Testis (tissue), 3 donors: ENCODE results near the gene DMBT1. TPM values are rescaled to one million over a fixed set of nuclear protein-coding genes. Genes with fewer than 3 reads are reported as not detected.

ENCODE experiments used
- DNase-seq: peaks from one replicate; pipeline ENCODE4 v3.0.0-alpha.2; 2019
- H3K27ac ChIP-seq, 2 donors: fragments of 200-600 bp; sonication (generic); one replicate each; pipeline ENCODE4 v1.5.1; 2019
- H3K27me3 ChIP-seq: fragments of 200-600 bp; sonication (generic); one replicate; pipeline ENCODE4 v1.5.1; 2019
- H3K36me3 ChIP-seq: fragments of 200-600 bp; sonication (generic); one replicate; pipeline ENCODE4 v1.5.1; 2017; ENCODE audit warnings: low read depth; ENCODE audit errors: missing control alignments
- H3K4me1 ChIP-seq: fragments of 200-600 bp; sonication (generic); one replicate; pipeline ENCODE4 v1.5.1; 2019
- H3K4me3 ChIP-seq, 2 donors: fragments of 200-600 bp; sonication (generic); one replicate each; pipeline ENCODE4 v1.5.1; 2017 to 2019
- H3K9me3 ChIP-seq: fragments of 200-600 bp; sonication (generic); one replicate; pipeline ENCODE4 v1.5.1; 2017
- CTCF ChIP-seq, 3 experiments: fragments of 450-650 bp in 2 of 3; fragments of 200-600 bp in 1 of 3; sonication (generic) in 1 of 3; IDR thresholded peaks; one replicate each; pipeline ENCODE4 v1.5.1; 2016 to 2019; ENCODE audit warnings: antibody characterized with exemption in 3 of 3, mild to moderate bottlenecking in 2 of 3, moderate library complexity in 1 of 3
- POLR2A ChIP-seq: fragments of 450-650 bp; IDR thresholded peaks from one replicate; pipeline ENCODE4 v1.6.1; 2017; ENCODE audit warnings: antibody characterized with exemption, mild to moderate bottlenecking, moderate library complexity
- WGBS, 2 donors: methylation state at CpG; one replicate each; pipeline ENCODE4 v1.1.5; 2018; 5-methylcytosine and 5-hydroxymethylcytosine counted together
- intact Hi-C: fragments of 100-400 bp; cut with DNase I; formaldehyde crosslinking; loops from one replicate; pipeline ENCODE4 v1.15.1; 2023; ENCODE audit warnings: low total_unique reads
- polyA plus RNA-seq: library from polyadenylated mRNA; stranded (reverse); fragments of 350-450 nt; fragmentation: Illumina TruSeq; extraction: RNeasy Lipid Tissue Mini Kit (QIAGEN cat#74804); gene quantifications from one replicate; pipeline ENCODE4 v1.2.3, GENCODE V29; 2014; ENCODE audit warnings: low read depth, low replicate concordance; ENCODE audit not compliant: insufficient read depth
- total RNA-seq, 2 donors: library from RNA; depleted of rRNA; stranded (reverse); fragments of >200 nt; gene quantifications; one replicate each; pipeline ENCODE4 v1.2.3, GENCODE V29; 2016

The DMBT1 gene
- total and polyA plus RNA-seq, 3 donors from 2014 or later, result 0.87 to 2.7 (median 1.2) TPM

DNA sequence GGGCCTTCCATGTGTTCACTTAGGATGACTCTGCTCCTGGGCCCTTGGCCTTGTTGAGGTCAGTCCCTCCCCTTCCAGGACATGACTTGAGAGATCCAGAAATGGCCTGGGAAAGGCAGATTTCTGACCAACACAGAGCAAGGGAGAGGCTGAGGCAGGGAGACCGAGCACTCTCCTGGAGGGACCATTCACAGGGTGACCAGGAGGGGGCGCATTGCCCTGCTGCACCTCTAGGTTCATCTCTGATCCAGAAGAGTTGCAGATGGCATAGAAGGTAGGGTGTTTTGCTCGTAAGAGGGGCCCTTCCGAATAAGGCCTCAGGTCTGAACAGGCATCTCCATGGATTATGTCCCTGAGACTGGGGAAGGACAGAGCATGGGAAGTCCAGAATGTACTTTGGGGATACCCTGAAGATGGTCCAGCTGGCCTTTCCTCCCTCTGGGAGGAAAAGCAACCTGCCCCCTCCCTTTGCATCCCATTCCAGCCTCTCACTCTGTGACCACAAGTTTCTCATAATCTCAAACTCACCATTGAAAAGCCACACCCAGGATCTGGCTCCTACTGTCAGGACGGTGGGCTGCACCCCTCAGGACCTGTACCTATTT lies 6.6 kb downstream of the DMBT1 start:
- Histone ChIP-seq H3K36me3 (no peaks in the 10 kb centered on the region), H3K9me3 (no peaks in the 10 kb centered on the region), H3K4me3 (no peak overlapping the region), H3K4me1 (no peaks in the 10 kb centered on the region), H3K27ac (no peak overlapping the region), H3K27me3 (no peaks in the 10 kb centered on the region)
- intact Hi-C loops, result loop anchor here (5.0 kb wide), 1 partner anchor 270 kb away; no protein-coding TSS in a partner anchor
- TF ChIP-seq POLR2A (no peak), CTCF (IDR thresholded peaks at IDR 0.05) (peak in 2 of 3 experiments; percentile 53 to 58)
- DNase-seq, result peak; percentile 55
- 70 to 77% methylated on average over 4 to 5 of the region's 5 CpGs for WGBS, 2 donors

- H3K27ac ChIP-seq, result no peak overlapping the region
- no peak for TF ChIP-seq POLR2A
- H3K27me3 ChIP-seq, result no peaks in the 10 kb centered on the region
- H3K4me3 ChIP-seq, result no peak overlapping the region
- no peaks in the 10 kb centered on the region for H3K36me3 ChIP-seq
- DNase-seq, result no peak
- no peaks in the 10 kb centered on the region for H3K4me1 ChIP-seq
- 89 to 93% methylated on average over 8 of the region's 8 CpGs for WGBS, 2 donors
- intact Hi-C loops, result loop anchor here (5.0 kb wide), 1 partner anchor 271 kb away; no protein-coding TSS in a partner anchor
- H3K9me3 ChIP-seq, result no peaks in the 10 kb centered on the region
Measured at GRCh38 chr10:122568551-122568950, 8.0 kb downstream of the DMBT1 start.

- no peak overlapping the region for H3K4me3 ChIP-seq
- 70 to 72% methylated on average over 6 of the region's 6 CpGs for WGBS, 2 donors
- no peaks in the 10 kb centered on the region for H3K36me3 ChIP-seq
- H3K9me3 ChIP-seq, result no peaks in the 10 kb centered on the region
- TF ChIP-seq CTCF (IDR thresholded peaks at IDR 0.05) (no peak), POLR2A (no peak)
- H3K27ac ChIP-seq, result no peak overlapping the region
- H3K27me3 ChIP-seq, result no peaks in the 10 kb centered on the region
- H3K4me1 ChIP-seq, result no peaks in the 10 kb centered on the region
- no peak for DNase-seq
- intact Hi-C loops, result no loop called here
Measured at GRCh38 chr10:122570920-122571319, 10.4 kb downstream of the DMBT1 start.

DNA sequence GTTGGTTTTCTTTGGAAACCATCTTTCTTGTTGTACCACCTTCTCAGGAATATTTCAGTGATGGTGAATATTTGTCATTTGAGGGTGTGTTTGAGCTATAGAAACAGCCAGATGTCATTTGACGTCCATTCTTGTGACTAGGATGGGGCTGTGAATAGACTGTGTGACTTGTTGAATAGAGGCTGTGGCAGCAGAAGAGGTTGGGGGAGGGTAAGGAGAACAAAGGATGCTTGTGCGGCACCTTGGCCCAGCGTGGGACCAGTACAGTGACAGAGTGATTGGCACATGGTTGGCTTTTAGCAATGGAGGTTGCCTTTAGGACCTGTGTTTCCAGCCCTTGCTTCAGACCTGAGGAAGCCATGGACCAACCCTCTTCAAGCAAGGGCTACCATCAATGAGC lies 11.3 kb downstream of the DMBT1 start:
- no peaks in the 10 kb centered on the region for H3K4me1 ChIP-seq
- H3K27me3 ChIP-seq, result no peaks in the 10 kb centered on the region
- whole genome bisulfite sequencing, 2 donors, result 84 to 96% methylated on average over 3 of the region's 3 CpGs
- H3K36me3 ChIP-seq, result no peaks in the 10 kb centered on the region
- no peak for DNase-seq
- no peak overlapping the region for H3K4me3 ChIP-seq
- no peak overlapping the region for H3K27ac ChIP-seq
- H3K9me3 ChIP-seq, result no peaks in the 10 kb centered on the region
- TF ChIP-seq CTCF (IDR thresholded peaks at IDR 0.05), result no peak
- no peak for TF ChIP-seq POLR2A
- intact Hi-C loops, result no loop called here

GRCh38 chr10:122575776-122576175 lies 15.2 kb downstream of the DMBT1 start:
- DNase-seq, result no peak
- no peak for TF ChIP-seq CTCF (IDR thresholded peaks at IDR 0.05)
- no peak for TF ChIP-seq POLR2A
- intact Hi-C loops, result no loop called here

More at GRCh38 chr10:122575776-122576175, 15.2 kb downstream of the DMBT1 start:
- Histone ChIP-seq H3K36me3 (no peaks in the 10 kb centered on the region), H3K27ac (no peak overlapping the region), H3K4me3 (no peak overlapping the region), H3K27me3 (no peaks in the 10 kb centered on the region), H3K9me3 (no peaks in the 10 kb centered on the region), H3K4me1 (no peaks in the 10 kb centered on the region)
- WGBS, 2 donors, result 79% methylated on average over 3 of the region's 3 CpGs; no CpG with 5 or more reads in 1 of the 2 donors
